Fibroblast of pulmonary artery (primary cell): ENCODE measurements around the gene ZNF33A.
"Not testable (repeated sequence)": the region's sequence is repeated elsewhere in the genome, so short reads cannot be mapped to it uniquely, and the experiment has no call there.

Source experiments
- DNase-seq: peaks from one replicate; pipeline ENCODE4 v3.0.0-alpha.2; 2010; ENCODE audit warnings: low read depth
- H3K4me3 ChIP-seq: replicated peaks from 2 replicates; pipeline ENCODE4 v1.5.1; 2011; ENCODE audit warnings: low read depth, mild to moderate bottlenecking, control low read depth, low read length, moderate library complexity
- CTCF ChIP-seq: IDR thresholded peaks from 2 replicates; pipeline ENCODE4 v1.5.1; 2011; ENCODE audit warnings: mild to moderate bottlenecking, control low read depth, low read length, inconsistent platforms; ENCODE audit errors: missing control alignments

ZNF33A gene

GRCh38 chr10:38016354-38016753, 5.9 kb downstream of the ZNF33A start:
- no peak overlapping the region for H3K4me3 ChIP-seq
- no peak for TF ChIP-seq CTCF
- DNase-seq, result no peak

- not testable (repeated sequence) for H3K4me3 ChIP-seq, DNase-seq
Measured at GRCh38 chr10:38019124-38019523, 8.6 kb downstream of the ZNF33A start.

GRCh38 chr10:38025283-38025682, 14.8 kb downstream of the ZNF33A start:
- DNase-seq, result no peak
- TF ChIP-seq CTCF, result no peak
- H3K4me3 ChIP-seq, result no peak overlapping the region

- TF ChIP-seq CTCF, result no peak
- DNase-seq, result no peak
- H3K4me3 ChIP-seq, result no peak overlapping the region
Measured at GRCh38 chr10:38027986-38028385, 17.5 kb downstream of the ZNF33A start.

- peak; percentile 50 for DNase-seq
- TF ChIP-seq CTCF, result no peak
- no peak overlapping the region for H3K4me3 ChIP-seq
Measured at GRCh38 chr10:38032886-38033285, 22.4 kb downstream of the ZNF33A start.

GRCh38 chr10:38038107-38038931, 27.8 kb downstream of the ZNF33A start:
- peak; percentile 14 for DNase-seq
- no peak overlapping the region for H3K4me3 ChIP-seq
- no peak for TF ChIP-seq CTCF

- DNase-seq, result no peak
- no peak overlapping the region for H3K4me3 ChIP-seq
- TF ChIP-seq CTCF, result no peak
Measured at GRCh38 chr10:38038932-38039245, 28.4 kb downstream of the ZNF33A start.
